K562 (cell line): ENCODE results near the gene DAAM1. TPM values are rescaled to one million over a fixed set of nuclear protein-coding genes. Genes with fewer than 3 reads are reported as not detected.

Experiments used
- ATAC-seq: fragments of 200-7000 bp; cut with Tn5 transposase; 3 replicates; pipeline ENCODE4 v1.9.1; 2020; ENCODE audit warnings: moderate library complexity
- BruUV-seq: library from RNA; stranded (reverse); fragments of 400-500 nt; replicated peaks from 2 replicates; lab custom pipeline; 2021; lab: Mats Ljungman, UMichigan
- CTCF ChIA-PET: fragments of 300-600 bp; formaldehyde crosslinking; extraction: SDS; loops from one replicate; lab custom pipeline; 2021; ENCODE audit warnings: low intra/inter-chr PET ratio; lab: Yijun Ruan, JAX
- POLR2A ChIA-PET: fragments of 300-600, 350-650 bp; sonication (Branson Sonifier 250); formaldehyde crosslinking; extraction: SDS; loops from one replicate; lab custom pipeline; 2021; ENCODE audit warnings: antibody characterized with exemption, inconsistent platforms; lab: Yijun Ruan, JAX
- DNase-seq, 4 experiments: peaks; one replicate each; pipeline versions ENCODE4 v3.0.0 to v3.0.0-alpha.2; 2011 to 2018; ENCODE audit warnings: low spot score in 3 of 4, mixed read lengths in 3 of 4; ENCODE audit errors: extremely low read depth in 1 of 4
- FAIRE-seq: peaks from 2 replicates; lab custom pipeline; 2011; peaks lifted over from hg19 to GRCh38; lab: Jason Lieb, UNC
- H2AFZ ChIP-seq: 2 replicates; pipeline ENCODE4 v1.6.0; 2011; ENCODE audit warnings: low read depth, low read length, control low read depth, inconsistent platforms
- H3K27ac ChIP-seq: fragments of 200-600 bp; 3 replicates; pipeline ENCODE4 v1.8.0; 2011; ENCODE audit warnings: low read depth, mild to moderate bottlenecking, control low read depth, inconsistent platforms, low read length, moderate library complexity, mixed read lengths; ENCODE audit errors: extremely low read depth
- H3K27me3 ChIP-seq, 2 experiments: fragments of 300-600 bp in 1 of 2; 2 replicates in 1 of 2; 3 replicates in 1 of 2; pipeline versions ENCODE4 v1.6.0 to v1.8.0; 2011; ENCODE audit warnings: inconsistent platforms in 2 of 2, low read length in 2 of 2, mild to moderate bottlenecking in 1 of 2, mixed read lengths in 1 of 2, moderate library complexity in 1 of 2; ENCODE audit not compliant: control insufficient read depth in 2 of 2, insufficient read depth in 2 of 2
- H3K36me3 ChIP-seq: fragments of 300-600 bp; 3 replicates; pipeline ENCODE4 v1.8.0; 2011; ENCODE audit warnings: mild to moderate bottlenecking, low read length, inconsistent platforms; ENCODE audit not compliant: control insufficient read depth, insufficient read depth
- H3K4me1 ChIP-seq, 2 experiments: fragments of 200-600 bp in 1 of 2; replicated peaks in 1 of 2; 2 replicates in 1 of 2; 3 replicates in 1 of 2; pipeline versions ENCODE4 v1.5.1 to v1.8.0; 2011; ENCODE audit warnings: inconsistent platforms in 2 of 2, low read length in 2 of 2, mild to moderate bottlenecking in 1 of 2, mixed read lengths in 1 of 2, moderate library complexity in 1 of 2; ENCODE audit not compliant: control insufficient read depth in 2 of 2, insufficient read depth in 2 of 2
- H3K4me2 ChIP-seq: 2 replicates; pipeline ENCODE4 v1.6.1; 2011; ENCODE audit warnings: low read length, control low read depth, inconsistent platforms, mixed read lengths; ENCODE audit not compliant: insufficient read depth
- H3K4me3 ChIP-seq: fragments of 200-600 bp; sonication (generic), shearing (Covaris generic); 2 replicates; pipeline ENCODE4 v1.5.1; 2016; ENCODE audit warnings: control low read depth, inconsistent platforms
- H3K79me2 ChIP-seq: fragments of 200-600 bp; 3 replicates; pipeline ENCODE4 v1.8.0; 2011; ENCODE audit warnings: low read length, inconsistent platforms; ENCODE audit not compliant: control insufficient read depth, insufficient read depth
- H3K9ac ChIP-seq, 2 experiments: 2 replicates each; pipeline versions ENCODE4 v1.6.0 to v1.6.1; 2011; ENCODE audit warnings: low read depth in 2 of 2, low read length in 2 of 2, control low read depth in 1 of 2, inconsistent platforms in 1 of 2, mild to moderate bottlenecking in 1 of 2, mixed read lengths in 1 of 2; ENCODE audit not compliant: insufficient read depth in 1 of 2
- H3K9me1 ChIP-seq: one replicate; pipeline ENCODE4 v1.6.0; 2011; ENCODE audit warnings: inconsistent platforms, mild to moderate bottlenecking, low read length, moderate library complexity; ENCODE audit not compliant: control insufficient read depth, insufficient read depth
- H3K9me3 ChIP-seq: replicated peaks from 2 replicates; pipeline ENCODE4 v1.5.1; 2011; ENCODE audit warnings: low read depth, low read length, inconsistent platforms; ENCODE audit not compliant: control insufficient read depth, insufficient read depth
- H4K20me1 ChIP-seq: replicated peaks from 2 replicates; pipeline ENCODE4 v1.6.1; 2011; ENCODE audit warnings: low read length, inconsistent platforms, mixed read lengths; ENCODE audit not compliant: control insufficient read depth, insufficient read depth
- BCOR ChIP-seq: fragments of 450-650 bp; IDR thresholded peaks from 2 replicates; pipeline ENCODE4 v1.6.1; 2016
- BRD9 ChIP-seq: fragments of 450-650 bp; IDR thresholded peaks from 2 replicates; pipeline ENCODE4 v1.6.1; 2018; ENCODE audit warnings: low read depth; ENCODE audit not compliant: partially characterized antibody
- CHD2 ChIP-seq: IDR thresholded peaks from 2 replicates; pipeline ENCODE4 v1.6.1; 2011; ENCODE audit warnings: low read depth, low read length
- FOS ChIP-seq: IDR thresholded peaks from 3 replicates; pipeline ENCODE4 v1.6.1; 2011; ENCODE audit not compliant: insufficient read length; ENCODE audit errors: extremely low read depth
- HSF4 ChIP-seq: fragments of 250-450 bp; sonication (Bioruptor Pico); IDR thresholded peaks from 2 replicates; pipeline ENCODE4 v2.1.2; 2022; ENCODE audit warnings: mild to moderate bottlenecking, moderate library complexity, borderline replicate concordance
- ILK ChIP-seq: fragments of 450-650 bp; IDR thresholded peaks from 2 replicates; pipeline ENCODE4 v1.6.1; 2016; ENCODE audit warnings: missing genetic modification characterization, low read depth, mild to moderate bottlenecking, missing compliant biosample characterization, moderate library complexity, borderline replicate concordance
- LCOR ChIP-seq: sonication (generic); formaldehyde crosslinking; IDR thresholded peaks from 2 replicates; pipeline ENCODE4 v1.8.0; 2022; ENCODE audit warnings: mild to moderate bottlenecking, missing genetic modification reagents
- MBD2 ChIP-seq: sonication (generic); IDR thresholded peaks from 2 replicates; pipeline ENCODE4 v1.6.1; 2016; ENCODE audit warnings: low read depth, borderline replicate concordance
- NCOR1 ChIP-seq: fragments of 450-650 bp; IDR thresholded peaks from 2 replicates; pipeline ENCODE4 v1.6.1; 2016; ENCODE audit warnings: mild to moderate bottlenecking, moderate library complexity
- RBM22 ChIP-seq: fragments of 200-400 bp; formaldehyde crosslinking; IDR thresholded peaks from 2 replicates; pipeline ENCODE4 v1.6.1; 2018; ENCODE audit warnings: low read length, low read depth; ENCODE audit not compliant: poor library complexity, severe bottlenecking
- U2AF1 ChIP-seq: fragments of 200-400 bp; formaldehyde crosslinking; optimal IDR thresholded peaks from 2 replicates; pipeline ENCODE3; 2017; ENCODE audit warnings: mild to moderate bottlenecking, low read depth, low read length, moderate library complexity
- in situ Hi-C: fragments of 300-500 bp; cut with MboI; formaldehyde crosslinking; loops from 4 replicates; pipeline ENCODE4 v1.15.0; 2018; ENCODE audit warnings: inconsistent platforms, mixed read lengths
- intact Hi-C: fragments of 100-400 bp; cut with micrococcal nuclease; formaldehyde crosslinking; loops from 2 replicates; pipeline ENCODE4 v1.14.2; 2022
- polyA plus RNA-seq, 8 experiments: library from polyadenylated mRNA; depleted of rRNA in 4 of 8; stranded (reverse) in 5 of 8; unstranded in 3 of 8; fragments of >200 nt; fragmentation: Nextera tagmentation in 2 of 8; fragmentation: Illumina TruSeq in 1 of 8; extraction: Ambion mirVana in 2 of 8; extraction: Trizol in 1 of 8; gene quantifications; 2 replicates each; pipeline versions ENCODE4 v1.2.1 to v1.2.3, GENCODE V29; 2011 to 2014; ENCODE audit warnings: inconsistent platforms in 1 of 8, missing spikeins in 1 of 8
- total RNA-seq, 7 experiments: library from RNA; depleted of rRNA in 6 of 7; stranded (reverse); fragments of >200 nt in 6 of 7; fragmentation: Illumina TruSeq in 2 of 7; extraction: Trizol in 2 of 7; gene quantifications; 2 replicates each; pipeline versions ENCODE4 v1.2.1 to v1.2.3, GENCODE V29; 2011 to 2021; ENCODE audit warnings: low replicate concordance in 1 of 7
- TF ChIP-seq, protein P1 (sequence below): sonication (generic); formaldehyde crosslinking; IDR thresholded peaks from 2 replicates; pipeline ENCODE4 v1.8.0; 2022; ENCODE audit warnings: mild to moderate bottlenecking, missing genetic modification reagents
- TF ChIP-seq, protein P2 (sequence below): fragments of 200-800 bp; sonication (Bioruptor generic); IDR thresholded peaks from 2 replicates; pipeline ENCODE4 v1.6.1; 2017; ENCODE audit warnings: missing genetic modification characterization, missing compliant biosample characterization
- TF ChIP-seq, protein P3 (sequence below): IDR thresholded peaks from 2 replicates; pipeline ENCODE4 v1.6.1; 2014; ENCODE audit warnings: antibody characterized with exemption

The DAAM1 gene
- total and polyA plus RNA-seq, 9 of the 15 experiments (the other 6 are each of a cell fraction or from before 2014, with no cell fraction given), result 3.6 to 11.6 (median 6.7) TPM

GRCh38 chr14:59336098-59336497, 147.6 kb downstream of the DAAM1 start:
- BruUV-seq, result no TSS peak

More at GRCh38 chr14:59336098-59336497, 147.6 kb downstream of the DAAM1 start:
- H3K36me3 ChIP-seq, result no peaks in the 10 kb centered on the region
- no peaks in the 10 kb centered on the region for H3K4me1 ChIP-seq
- FAIRE-seq (no peak), DNase-seq (no peak), ATAC-seq (no peak)
- H3K9ac ChIP-seq, result no peak overlapping the region
- H3K27ac ChIP-seq, result no peak overlapping the region
- no peaks in the 10 kb centered on the region for H3K27me3 ChIP-seq
- H3K79me2 ChIP-seq, result no peaks in the 10 kb centered on the region
- no peaks in the 10 kb centered on the region for H3K9me3 ChIP-seq
- POLR2A ChIA-PET, result interaction anchor here (1.0 kb wide), 1 partner anchor 17 kb away, joined by 3 read pairs; no protein-coding TSS in a partner anchor
- intact Hi-C loops, result no loop called here
- TF ChIP-seq MBD2 (no peak), U2AF1 (no peak), BRD9 (no peak), LCOR (no peak), NCOR1 (no peak), HSF4 (CRISPR knock-in tag) (no peak), ILK (tag) (no peak), RBM22 (no peak), FOS (no peak), CHD2 (no peak), BCOR (no peak)
- TF ChIP-seq, protein P1, sequence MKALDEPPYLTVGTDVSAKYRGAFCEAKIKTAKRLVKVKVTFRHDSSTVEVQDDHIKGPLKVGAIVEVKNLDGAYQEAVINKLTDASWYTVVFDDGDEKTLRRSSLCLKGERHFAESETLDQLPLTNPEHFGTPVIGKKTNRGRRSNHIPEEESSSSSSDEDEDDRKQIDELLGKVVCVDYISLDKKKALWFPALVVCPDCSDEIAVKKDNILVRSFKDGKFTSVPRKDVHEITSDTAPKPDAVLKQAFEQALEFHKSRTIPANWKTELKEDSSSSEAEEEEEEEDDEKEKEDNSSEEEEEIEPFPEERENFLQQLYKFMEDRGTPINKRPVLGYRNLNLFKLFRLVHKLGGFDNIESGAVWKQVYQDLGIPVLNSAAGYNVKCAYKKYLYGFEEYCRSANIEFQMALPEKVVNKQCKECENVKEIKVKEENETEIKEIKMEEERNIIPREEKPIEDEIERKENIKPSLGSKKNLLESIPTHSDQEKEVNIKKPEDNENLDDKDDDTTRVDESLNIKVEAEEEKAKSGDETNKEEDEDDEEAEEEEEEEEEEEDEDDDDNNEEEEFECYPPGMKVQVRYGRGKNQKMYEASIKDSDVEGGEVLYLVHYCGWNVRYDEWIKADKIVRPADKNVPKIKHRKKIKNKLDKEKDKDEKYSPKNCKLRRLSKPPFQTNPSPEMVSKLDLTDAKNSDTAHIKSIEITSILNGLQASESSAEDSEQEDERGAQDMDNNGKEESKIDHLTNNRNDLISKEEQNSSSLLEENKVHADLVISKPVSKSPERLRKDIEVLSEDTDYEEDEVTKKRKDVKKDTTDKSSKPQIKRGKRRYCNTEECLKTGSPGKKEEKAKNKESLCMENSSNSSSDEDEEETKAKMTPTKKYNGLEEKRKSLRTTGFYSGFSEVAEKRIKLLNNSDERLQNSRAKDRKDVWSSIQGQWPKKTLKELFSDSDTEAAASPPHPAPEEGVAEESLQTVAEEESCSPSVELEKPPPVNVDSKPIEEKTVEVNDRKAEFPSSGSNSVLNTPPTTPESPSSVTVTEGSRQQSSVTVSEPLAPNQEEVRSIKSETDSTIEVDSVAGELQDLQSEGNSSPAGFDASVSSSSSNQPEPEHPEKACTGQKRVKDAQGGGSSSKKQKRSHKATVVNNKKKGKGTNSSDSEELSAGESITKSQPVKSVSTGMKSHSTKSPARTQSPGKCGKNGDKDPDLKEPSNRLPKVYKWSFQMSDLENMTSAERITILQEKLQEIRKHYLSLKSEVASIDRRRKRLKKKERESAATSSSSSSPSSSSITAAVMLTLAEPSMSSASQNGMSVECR (CRISPR knock-in tag), result no peak
- TF ChIP-seq, protein P2, sequence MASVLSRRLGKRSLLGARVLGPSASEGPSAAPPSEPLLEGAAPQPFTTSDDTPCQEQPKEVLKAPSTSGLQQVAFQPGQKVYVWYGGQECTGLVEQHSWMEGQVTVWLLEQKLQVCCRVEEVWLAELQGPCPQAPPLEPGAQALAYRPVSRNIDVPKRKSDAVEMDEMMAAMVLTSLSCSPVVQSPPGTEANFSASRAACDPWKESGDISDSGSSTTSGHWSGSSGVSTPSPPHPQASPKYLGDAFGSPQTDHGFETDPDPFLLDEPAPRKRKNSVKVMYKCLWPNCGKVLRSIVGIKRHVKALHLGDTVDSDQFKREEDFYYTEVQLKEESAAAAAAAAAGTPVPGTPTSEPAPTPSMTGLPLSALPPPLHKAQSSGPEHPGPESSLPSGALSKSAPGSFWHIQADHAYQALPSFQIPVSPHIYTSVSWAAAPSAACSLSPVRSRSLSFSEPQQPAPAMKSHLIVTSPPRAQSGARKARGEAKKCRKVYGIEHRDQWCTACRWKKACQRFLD (CRISPR knock-in tag), result no peak
- TF ChIP-seq, protein P3, sequence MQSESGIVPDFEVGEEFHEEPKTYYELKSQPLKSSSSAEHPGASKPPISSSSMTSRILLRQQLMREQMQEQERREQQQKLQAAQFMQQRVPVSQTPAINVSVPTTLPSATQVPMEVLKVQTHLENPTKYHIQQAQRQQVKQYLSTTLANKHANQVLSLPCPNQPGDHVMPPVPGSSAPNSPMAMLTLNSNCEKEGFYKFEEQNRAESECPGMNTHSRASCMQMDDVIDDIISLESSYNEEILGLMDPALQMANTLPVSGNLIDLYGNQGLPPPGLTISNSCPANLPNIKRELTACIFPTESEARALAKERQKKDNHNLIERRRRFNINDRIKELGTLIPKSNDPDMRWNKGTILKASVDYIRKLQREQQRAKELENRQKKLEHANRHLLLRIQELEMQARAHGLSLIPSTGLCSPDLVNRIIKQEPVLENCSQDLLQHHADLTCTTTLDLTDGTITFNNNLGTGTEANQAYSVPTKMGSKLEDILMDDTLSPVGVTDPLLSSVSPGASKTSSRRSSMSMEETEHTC, result no peak
- H4K20me1 ChIP-seq, result no peaks in the 10 kb centered on the region
- no peak overlapping the region for H3K4me2 ChIP-seq
- no peak overlapping the region for H3K4me3 ChIP-seq
- no peak overlapping the region for H2AFZ ChIP-seq
- CTCF ChIA-PET, result no interaction called here
- H3K9me1 ChIP-seq, result no peaks in the 10 kb centered on the region
- in situ Hi-C loops, result no loop called here
